Fibroblast of pulmonary artery (primary cell): Measurements from ENCODE around the gene NPAS3.
A peak's percentile ranks its signal among the peaks of the same experiment; 100 is the strongest.

Source experiments
- DNase-seq: peaks from one replicate; pipeline ENCODE4 v3.0.0-alpha.2; 2010; ENCODE audit warnings: low read depth
- H3K4me3 ChIP-seq: replicated peaks from 2 replicates; pipeline ENCODE4 v1.5.1; 2011; ENCODE audit warnings: low read depth, mild to moderate bottlenecking, control low read depth, low read length, moderate library complexity
- TF ChIP-seq, protein P1 (sequence below): IDR thresholded peaks from 2 replicates; pipeline ENCODE4 v1.5.1; 2011; ENCODE audit warnings: mild to moderate bottlenecking, control low read depth, low read length, inconsistent platforms; ENCODE audit errors: missing control alignments

NPAS3 gene

DNA sequence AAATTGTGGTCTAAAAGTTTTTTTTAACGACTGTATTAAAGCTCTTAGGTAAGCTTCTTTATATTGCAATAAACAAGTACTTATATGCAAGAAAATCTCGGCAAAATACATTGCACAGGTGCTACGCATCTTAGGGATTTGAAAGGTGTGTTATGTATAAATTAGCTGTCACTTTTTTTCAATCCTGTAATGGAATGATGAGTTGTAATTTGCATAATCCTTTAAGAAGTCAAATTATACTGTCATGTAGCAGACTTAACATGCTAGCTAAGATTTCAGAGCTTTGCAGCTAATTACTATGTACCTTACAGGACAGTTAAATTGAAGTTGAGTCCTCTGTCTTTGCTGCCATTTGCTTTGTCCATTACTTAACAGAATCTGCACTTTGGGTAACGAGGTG is 117.5 kb downstream of the NPAS3 start:
- no peak overlapping the region for H3K4me3 ChIP-seq
- no peak for DNase-seq
- TF ChIP-seq, protein P1, sequence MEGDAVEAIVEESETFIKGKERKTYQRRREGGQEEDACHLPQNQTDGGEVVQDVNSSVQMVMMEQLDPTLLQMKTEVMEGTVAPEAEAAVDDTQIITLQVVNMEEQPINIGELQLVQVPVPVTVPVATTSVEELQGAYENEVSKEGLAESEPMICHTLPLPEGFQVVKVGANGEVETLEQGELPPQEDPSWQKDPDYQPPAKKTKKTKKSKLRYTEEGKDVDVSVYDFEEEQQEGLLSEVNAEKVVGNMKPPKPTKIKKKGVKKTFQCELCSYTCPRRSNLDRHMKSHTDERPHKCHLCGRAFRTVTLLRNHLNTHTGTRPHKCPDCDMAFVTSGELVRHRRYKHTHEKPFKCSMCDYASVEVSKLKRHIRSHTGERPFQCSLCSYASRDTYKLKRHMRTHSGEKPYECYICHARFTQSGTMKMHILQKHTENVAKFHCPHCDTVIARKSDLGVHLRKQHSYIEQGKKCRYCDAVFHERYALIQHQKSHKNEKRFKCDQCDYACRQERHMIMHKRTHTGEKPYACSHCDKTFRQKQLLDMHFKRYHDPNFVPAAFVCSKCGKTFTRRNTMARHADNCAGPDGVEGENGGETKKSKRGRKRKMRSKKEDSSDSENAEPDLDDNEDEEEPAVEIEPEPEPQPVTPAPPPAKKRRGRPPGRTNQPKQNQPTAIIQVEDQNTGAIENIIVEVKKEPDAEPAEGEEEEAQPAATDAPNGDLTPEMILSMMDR = no peak

DNA sequence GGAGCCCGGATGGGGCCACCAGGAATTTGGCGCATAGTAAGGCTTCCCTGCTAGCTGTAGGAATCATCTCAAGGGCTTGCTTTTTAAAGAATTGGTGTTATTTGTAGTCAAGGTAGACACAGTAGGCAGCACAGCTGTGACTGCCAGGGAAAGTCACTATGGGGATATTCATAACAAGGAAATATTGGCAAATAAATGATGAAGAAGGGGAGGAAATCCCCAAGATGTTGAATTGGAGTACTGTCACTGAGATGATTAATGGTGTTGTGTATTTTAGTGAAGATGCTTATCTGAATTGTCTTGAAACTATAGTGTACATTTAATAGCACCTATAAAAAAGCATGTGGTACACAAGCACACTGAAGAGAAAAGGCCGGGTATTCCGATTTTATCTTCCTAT is 118.9 kb downstream of the NPAS3 start:
- no peak for DNase-seq
- TF ChIP-seq, protein P1 = no peak
- no peak overlapping the region for H3K4me3 ChIP-seq

GRCh38 chr14:33061667-33062325 is 123.1 kb downstream of the NPAS3 start:
- TF ChIP-seq, protein P1 = no peak
- H3K4me3 ChIP-seq = no peak overlapping the region
- DNase-seq = peak; percentile 56

DNA sequence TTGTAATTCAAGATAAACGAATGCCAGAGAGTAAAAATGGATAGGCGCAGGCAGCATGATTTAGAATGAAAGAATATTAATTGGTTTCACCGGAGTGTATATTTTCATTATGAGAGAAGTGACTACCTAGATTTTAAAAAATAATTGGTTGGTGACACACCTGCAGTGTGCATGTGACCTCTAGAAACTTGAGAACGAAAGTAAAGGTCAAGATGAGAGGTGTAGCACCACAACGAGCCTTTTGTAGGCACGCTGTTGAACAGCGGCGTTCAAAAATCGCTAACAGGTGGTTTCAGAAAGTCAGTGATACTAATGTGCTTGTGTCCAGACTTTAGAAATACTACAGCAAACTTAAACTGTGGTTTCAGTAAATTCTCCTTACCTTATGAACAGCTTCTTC is 123.8 kb downstream of the NPAS3 start:
- no peak for DNase-seq
- TF ChIP-seq, protein P1 = no peak

GRCh38 chr14:33062881-33063280 is 124.2 kb downstream of the NPAS3 start:
- TF ChIP-seq, protein P1 = no peak
- DNase-seq = peak; percentile 34
- H3K4me3 ChIP-seq = no peak overlapping the region

More for the DNA sequence above, 123.8 kb downstream of the NPAS3 start:
- no peak overlapping the region for H3K4me3 ChIP-seq

DNA sequence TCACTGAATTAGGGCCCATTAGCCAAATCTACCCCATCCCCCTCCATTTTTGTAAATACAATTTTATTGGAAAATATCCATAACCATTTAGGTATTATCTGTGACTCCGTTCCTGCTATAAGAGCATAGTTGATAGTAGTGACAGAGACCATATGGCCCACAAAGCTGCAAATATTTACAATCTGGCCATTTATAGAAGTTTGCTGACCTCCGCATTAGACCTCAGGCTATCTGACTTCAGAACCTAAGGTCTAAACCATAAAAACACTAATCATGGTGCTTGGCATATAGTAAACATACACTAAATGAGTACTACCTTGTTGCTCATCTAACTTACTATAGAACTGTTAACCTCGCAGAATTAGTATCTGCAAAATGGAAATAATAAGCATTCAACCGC is 124.8 kb downstream of the NPAS3 start:
- H3K4me3 ChIP-seq = no peak overlapping the region
- TF ChIP-seq, protein P1 = no peak
- DNase-seq = no peak

DNA sequence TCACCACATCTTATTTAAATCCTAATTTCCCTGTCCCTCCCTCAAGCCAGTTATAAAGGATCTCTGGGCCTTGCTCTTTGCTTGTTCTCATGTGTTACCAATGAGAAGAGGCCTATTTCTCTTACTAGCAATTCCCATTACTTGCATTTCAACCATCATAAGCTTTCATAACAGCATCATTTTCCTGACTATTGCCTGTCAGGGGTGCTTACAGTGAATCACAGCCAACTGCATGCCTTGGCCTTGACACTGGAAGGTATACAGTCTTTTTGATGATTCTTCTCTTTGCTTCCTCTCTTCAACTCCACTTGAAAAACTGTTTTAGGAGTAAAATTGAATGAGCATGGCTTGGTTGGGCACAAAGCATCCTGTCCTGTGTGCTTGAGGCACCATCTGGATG is 127.0 kb downstream of the NPAS3 start:
- TF ChIP-seq, protein P1 = no peak
- H3K4me3 ChIP-seq = no peak overlapping the region
- DNase-seq = no peak
